Activated CD8-positive, alpha-beta T cell treated with anti-CD3 and anti-CD28 coated beads for 36 hours (primary cell): ENCODE measurements around the gene ABAT. TPM values are rescaled to one million over a fixed set of nuclear protein-coding genes. Genes with fewer than 3 reads are reported as not detected.

ENCODE experiments used
- ATAC-seq: fragments of 200-7000 bp; cut with Tn5 transposase; one replicate; pipeline ENCODE4 v1.10.0; 2021; ENCODE audit warnings: mild to moderate bottlenecking, moderate library complexity
- CTCF ChIA-PET: fragments of 350-600 bp; sonication (Branson Sonifier 250); formaldehyde crosslinking; loops from one replicate; lab custom pipeline; 2021; ENCODE audit warnings: antibody characterized with exemption; lab: Charles Lee
- POLR2A ChIA-PET: fragments of 350-600 bp; sonication (Branson Sonifier 250); formaldehyde crosslinking; loops from one replicate; lab custom pipeline; 2021; ENCODE audit warnings: antibody characterized with exemption; lab: Charles Lee
- DNase-seq: peaks from one replicate; pipeline ENCODE4 v3.0.0-alpha.2; 2020
- H3K27ac Mint-ChIP-seq: one replicate; pipeline ENCODE4 v1.8.0; 2021; ENCODE audit warnings: mild to moderate bottlenecking, mixed read lengths
- H3K27me3 Mint-ChIP-seq: one replicate; pipeline ENCODE4 v1.8.0; 2021; ENCODE audit warnings: mixed read lengths
- H3K36me3 Mint-ChIP-seq: one replicate; pipeline ENCODE4 v1.8.0; 2021; ENCODE audit warnings: low read depth, mixed read lengths
- H3K4me1 Mint-ChIP-seq: one replicate; pipeline ENCODE4 v1.8.0; 2021; ENCODE audit warnings: low read depth, mixed read lengths
- H3K4me3 Mint-ChIP-seq: one replicate; pipeline ENCODE4 v1.8.0; 2021; ENCODE audit warnings: mild to moderate bottlenecking, moderate library complexity, mixed read lengths
- H3K9me3 Mint-ChIP-seq: one replicate; pipeline ENCODE4 v1.8.0; 2021; ENCODE audit warnings: mixed read lengths
- intact Hi-C: fragments of 100-400 bp; cut with micrococcal nuclease; formaldehyde crosslinking; loops from one replicate; pipeline ENCODE4 v1.10.0; 2022
- total RNA-seq, 2 experiments: library from RNA; stranded (reverse); gene quantifications; one replicate each; pipeline ENCODE4 v1.2.3, GENCODE V29; 2021
- TF ChIP-seq, protein P1 (sequence below): fragments of 200-600 bp; IDR thresholded peaks from one replicate; pipeline ENCODE4 v1.8.0; 2022; ENCODE audit warnings: antibody characterized with exemption, mild to moderate bottlenecking

Gene ABAT
- total RNA-seq, 2 experiments from 2014 or later = 5.1 TPM

DNA sequence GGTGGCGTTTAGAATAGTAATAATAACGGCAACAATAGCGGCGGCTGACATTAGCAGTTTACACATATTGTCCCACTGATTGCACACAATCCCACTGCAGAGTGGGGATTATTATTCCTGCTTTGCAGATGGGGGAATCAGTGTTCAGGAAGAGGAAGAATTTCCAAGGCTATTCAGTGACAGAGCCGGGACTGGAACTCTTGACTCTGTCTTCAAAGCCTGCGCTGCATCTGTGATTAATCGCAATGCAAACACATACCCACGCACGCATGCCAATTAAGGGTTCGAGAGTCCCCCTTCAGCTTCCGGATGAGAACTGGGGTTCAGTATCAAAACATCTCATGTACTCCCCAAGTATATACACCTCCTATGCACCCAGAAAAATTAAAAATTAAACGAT, 93.9 kb downstream of the ABAT start:
- intact Hi-C loops = no loop called here
- Mint-ChIP-seq H3K36me3 (peaks cover 5% of the 10 kb centered on the region), H3K9me3 (no peaks in the 10 kb centered on the region), H3K4me1 (no peaks in the 10 kb centered on the region), H3K27me3 (no peaks in the 10 kb centered on the region), H3K27ac (no peak overlapping the region), H3K4me3 (no peak overlapping the region)
- CTCF ChIA-PET = no interaction called here
- POLR2A ChIA-PET = no interaction called here
- DNase-seq (no peak), ATAC-seq (no peak)
- TF ChIP-seq, protein P1, sequence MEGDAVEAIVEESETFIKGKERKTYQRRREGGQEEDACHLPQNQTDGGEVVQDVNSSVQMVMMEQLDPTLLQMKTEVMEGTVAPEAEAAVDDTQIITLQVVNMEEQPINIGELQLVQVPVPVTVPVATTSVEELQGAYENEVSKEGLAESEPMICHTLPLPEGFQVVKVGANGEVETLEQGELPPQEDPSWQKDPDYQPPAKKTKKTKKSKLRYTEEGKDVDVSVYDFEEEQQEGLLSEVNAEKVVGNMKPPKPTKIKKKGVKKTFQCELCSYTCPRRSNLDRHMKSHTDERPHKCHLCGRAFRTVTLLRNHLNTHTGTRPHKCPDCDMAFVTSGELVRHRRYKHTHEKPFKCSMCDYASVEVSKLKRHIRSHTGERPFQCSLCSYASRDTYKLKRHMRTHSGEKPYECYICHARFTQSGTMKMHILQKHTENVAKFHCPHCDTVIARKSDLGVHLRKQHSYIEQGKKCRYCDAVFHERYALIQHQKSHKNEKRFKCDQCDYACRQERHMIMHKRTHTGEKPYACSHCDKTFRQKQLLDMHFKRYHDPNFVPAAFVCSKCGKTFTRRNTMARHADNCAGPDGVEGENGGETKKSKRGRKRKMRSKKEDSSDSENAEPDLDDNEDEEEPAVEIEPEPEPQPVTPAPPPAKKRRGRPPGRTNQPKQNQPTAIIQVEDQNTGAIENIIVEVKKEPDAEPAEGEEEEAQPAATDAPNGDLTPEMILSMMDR = no peak

- ATAC-seq = no peak
- ChIA-PET POLR2A (no interaction called here), CTCF (no interaction called here)
- Mint-ChIP-seq H3K36me3 (peaks cover 5% of the 10 kb centered on the region), H3K9me3 (no peaks in the 10 kb centered on the region), H3K4me1 (no peaks in the 10 kb centered on the region), H3K4me3 (no peak overlapping the region), H3K27ac (no peak overlapping the region), H3K27me3 (no peaks in the 10 kb centered on the region)
- DNase-seq = no peak
- TF ChIP-seq, protein P1 = no peak
- intact Hi-C loops = no loop called here
Measured at GRCh38 chr16:8768692-8769091, 94.3 kb downstream of the ABAT start.

GRCh38 chr16:8773537-8773936, 99.1 kb downstream of the ABAT start:
- TF ChIP-seq, protein P1 = no peak
- ChIA-PET CTCF (no interaction called here), POLR2A (no interaction called here)
- Mint-ChIP-seq H3K4me3 (no peak overlapping the region), H3K9me3 (no peaks in the 10 kb centered on the region), H3K27ac (no peak overlapping the region), H3K36me3 (peaks cover 21% of the 10 kb centered on the region), H3K27me3 (no peaks in the 10 kb centered on the region), H3K4me1 (no peaks in the 10 kb centered on the region)
- intact Hi-C loops = no loop called here
- ATAC-seq (no peak), DNase-seq (no peak)

DNA sequence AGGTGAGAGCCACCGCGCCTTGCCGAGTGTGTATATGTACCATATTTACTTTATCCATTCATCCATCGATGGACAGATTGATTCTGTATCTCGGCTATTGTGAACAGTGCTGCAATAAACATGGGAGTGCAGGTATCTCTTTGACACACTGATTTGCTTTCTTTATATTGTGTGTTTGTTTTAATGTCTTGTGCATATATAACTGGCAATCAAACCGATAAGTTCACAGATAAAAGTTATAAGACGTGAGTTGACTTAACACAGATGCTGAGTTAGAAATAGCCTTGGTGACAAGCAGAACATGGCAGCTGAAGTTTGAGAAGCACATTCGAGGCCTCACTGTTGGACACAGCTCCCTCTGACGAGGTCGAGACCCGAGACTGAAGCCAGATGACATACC, 99.8 kb downstream of the ABAT start:
- CTCF ChIA-PET = no interaction called here

GRCh38 chr16:8775359-8775758, 100.9 kb downstream of the ABAT start:
- no peaks in the 10 kb centered on the region for H3K9me3 Mint-ChIP-seq
- no peaks in the 10 kb centered on the region for H3K27me3 Mint-ChIP-seq
- DNase-seq (no peak), ATAC-seq (no peak)
- ChIA-PET POLR2A (no interaction called here), CTCF (no interaction called here)
- no peak overlapping the region for H3K4me3 Mint-ChIP-seq
- TF ChIP-seq, protein P1 = no peak
- no peaks in the 10 kb centered on the region for H3K4me1 Mint-ChIP-seq
- intact Hi-C loops = no loop called here
- H3K36me3 Mint-ChIP-seq = peaks cover 21% of the 10 kb centered on the region
- H3K27ac Mint-ChIP-seq = no peak overlapping the region

More for the DNA sequence above, 99.8 kb downstream of the ABAT start:
- intact Hi-C loops = no loop called here
- H3K27me3 Mint-ChIP-seq = no peaks in the 10 kb centered on the region
- POLR2A ChIA-PET = no interaction called here
- H3K36me3 Mint-ChIP-seq = peaks cover 21% of the 10 kb centered on the region
- TF ChIP-seq, protein P1 = no peak
- DNase-seq (no peak), ATAC-seq (no peak)
- H3K27ac Mint-ChIP-seq = no peak overlapping the region
- no peaks in the 10 kb centered on the region for H3K4me1 Mint-ChIP-seq
- H3K4me3 Mint-ChIP-seq = no peak overlapping the region
- H3K9me3 Mint-ChIP-seq = no peaks in the 10 kb centered on the region
